Measurements from ENCODE around the gene TPPP2. TPM values are rescaled to one million over a fixed set of nuclear protein-coding genes. Genes with fewer than 3 reads are reported as not detected.
A peak's percentile ranks its signal among the peaks of the same experiment; 100 is the strongest.

The TPPP2 gene
- total RNA-seq, 1 experiment from 2014 or later = 0.35 TPM

GRCh38 chr14:21070083-21070609 lies 40.1 kb downstream of the TPPP2 start, which contains the start of gene ARHGEF40 (continued):
- 0 out of 2 replicates have a peak, but pooled peaks have one; percentile 1 for TF ChIP-seq FOXP4 (CRISPR knock-in tag; IDR thresholded peaks at IDR 0.05)

- H3K27me3 Mint-ChIP-seq (ENCODE audit: low read depth) = peaks cover 4% of the 10 kb centered on the region; the same call in 1 of the 2 replicates
- H3K9me3 Mint-ChIP-seq = no peaks in the 10 kb centered on the region
- ChIA-PET CTCF (interaction anchor here (0.5 to 4.6 kb wide), 25 partner anchors 9 to 649 kb away, joined by 3 to 165 read pairs (median 12); partner anchors contain the start of genes SLC39A2, TMEM253 and ZNF219), POLR2A (interaction anchor here (0.5 to 3.0 kb wide), 17 partner anchors 11 to 728 kb away, joined by 3 to 74 read pairs (median 7); partner anchors contain the start of genes PARP2 and TMEM253)
- peak; percentile 73 for DNase-seq (ENCODE audit: low spot score)
- ATAC-seq = peak; percentile 34
- H3K36me3 Mint-ChIP-seq = peaks cover 21% of the 10 kb centered on the region
- H3K4me3 Mint-ChIP-seq = peak overlapping the region; percentile 89
- H3K4me1 Mint-ChIP-seq = peaks cover 33% of the 10 kb centered on the region
- H3K27ac Mint-ChIP-seq = peak overlapping the region; percentile 80
- TF ChIP-seq, protein P1, sequence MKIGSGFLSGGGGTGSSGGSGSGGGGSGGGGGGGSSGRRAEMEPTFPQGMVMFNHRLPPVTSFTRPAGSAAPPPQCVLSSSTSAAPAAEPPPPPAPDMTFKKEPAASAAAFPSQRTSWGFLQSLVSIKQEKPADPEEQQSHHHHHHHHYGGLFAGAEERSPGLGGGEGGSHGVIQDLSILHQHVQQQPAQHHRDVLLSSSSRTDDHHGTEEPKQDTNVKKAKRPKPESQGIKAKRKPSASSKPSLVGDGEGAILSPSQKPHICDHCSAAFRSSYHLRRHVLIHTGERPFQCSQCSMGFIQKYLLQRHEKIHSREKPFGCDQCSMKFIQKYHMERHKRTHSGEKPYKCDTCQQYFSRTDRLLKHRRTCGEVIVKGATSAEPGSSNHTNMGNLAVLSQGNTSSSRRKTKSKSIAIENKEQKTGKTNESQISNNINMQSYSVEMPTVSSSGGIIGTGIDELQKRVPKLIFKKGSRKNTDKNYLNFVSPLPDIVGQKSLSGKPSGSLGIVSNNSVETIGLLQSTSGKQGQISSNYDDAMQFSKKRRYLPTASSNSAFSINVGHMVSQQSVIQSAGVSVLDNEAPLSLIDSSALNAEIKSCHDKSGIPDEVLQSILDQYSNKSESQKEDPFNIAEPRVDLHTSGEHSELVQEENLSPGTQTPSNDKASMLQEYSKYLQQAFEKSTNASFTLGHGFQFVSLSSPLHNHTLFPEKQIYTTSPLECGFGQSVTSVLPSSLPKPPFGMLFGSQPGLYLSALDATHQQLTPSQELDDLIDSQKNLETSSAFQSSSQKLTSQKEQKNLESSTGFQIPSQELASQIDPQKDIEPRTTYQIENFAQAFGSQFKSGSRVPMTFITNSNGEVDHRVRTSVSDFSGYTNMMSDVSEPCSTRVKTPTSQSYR (CRISPR knock-in tag; IDR thresholded peaks at IDR 0.05) = peak; percentile 58
- TF ChIP-seq NFATC4 (CRISPR knock-in tag; IDR thresholded peaks at IDR 0.05) (no peak), NR3C1 (CRISPR knock-in tag; conservative IDR thresholded peaks at IDR 0.05; ENCODE audit: low read depth) (no peak), FOXK1 (CRISPR knock-in tag; IDR thresholded peaks at IDR 0.05) (peak; percentile 69; the same call in 1 of the 2 replicates), ZNF121 (CRISPR knock-in tag; IDR thresholded peaks at IDR 0.05) (no peak), MYBL2 (CRISPR knock-in tag; IDR thresholded peaks at IDR 0.05) (peak; percentile 43; the same call in 1 of the 2 replicates), ZNF232 (CRISPR knock-in tag; IDR thresholded peaks at IDR 0.05) (no peak), ZSCAN18 (CRISPR knock-in tag; IDR thresholded peaks at IDR 0.05) (no peak), FOXP4 (CRISPR knock-in tag; IDR thresholded peaks at IDR 0.05) (peak; percentile 5; the same call in 1 of the 2 replicates), ZNF532 (CRISPR knock-in tag; IDR thresholded peaks at IDR 0.05; ENCODE audit: borderline replicate concordance) (no peak)
- TF ChIP-seq, protein P2, sequence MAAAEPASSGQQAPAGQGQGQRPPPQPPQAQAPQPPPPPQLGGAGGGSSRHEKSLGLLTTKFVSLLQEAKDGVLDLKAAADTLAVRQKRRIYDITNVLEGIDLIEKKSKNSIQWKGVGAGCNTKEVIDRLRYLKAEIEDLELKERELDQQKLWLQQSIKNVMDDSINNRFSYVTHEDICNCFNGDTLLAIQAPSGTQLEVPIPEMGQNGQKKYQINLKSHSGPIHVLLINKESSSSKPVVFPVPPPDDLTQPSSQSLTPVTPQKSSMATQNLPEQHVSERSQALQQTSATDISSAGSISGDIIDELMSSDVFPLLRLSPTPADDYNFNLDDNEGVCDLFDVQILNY (CRISPR knock-in tag; IDR thresholded peaks at IDR 0.05) = no peak
- TF ChIP-seq, protein P3, sequence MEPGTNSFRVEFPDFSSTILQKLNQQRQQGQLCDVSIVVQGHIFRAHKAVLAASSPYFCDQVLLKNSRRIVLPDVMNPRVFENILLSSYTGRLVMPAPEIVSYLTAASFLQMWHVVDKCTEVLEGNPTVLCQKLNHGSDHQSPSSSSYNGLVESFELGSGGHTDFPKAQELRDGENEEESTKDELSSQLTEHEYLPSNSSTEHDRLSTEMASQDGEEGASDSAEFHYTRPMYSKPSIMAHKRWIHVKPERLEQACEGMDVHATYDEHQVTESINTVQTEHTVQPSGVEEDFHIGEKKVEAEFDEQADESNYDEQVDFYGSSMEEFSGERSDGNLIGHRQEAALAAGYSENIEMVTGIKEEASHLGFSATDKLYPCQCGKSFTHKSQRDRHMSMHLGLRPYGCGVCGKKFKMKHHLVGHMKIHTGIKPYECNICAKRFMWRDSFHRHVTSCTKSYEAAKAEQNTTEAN (CRISPR knock-in tag; IDR thresholded peaks at IDR 0.05) = no peak
- TF ChIP-seq, protein P4, sequence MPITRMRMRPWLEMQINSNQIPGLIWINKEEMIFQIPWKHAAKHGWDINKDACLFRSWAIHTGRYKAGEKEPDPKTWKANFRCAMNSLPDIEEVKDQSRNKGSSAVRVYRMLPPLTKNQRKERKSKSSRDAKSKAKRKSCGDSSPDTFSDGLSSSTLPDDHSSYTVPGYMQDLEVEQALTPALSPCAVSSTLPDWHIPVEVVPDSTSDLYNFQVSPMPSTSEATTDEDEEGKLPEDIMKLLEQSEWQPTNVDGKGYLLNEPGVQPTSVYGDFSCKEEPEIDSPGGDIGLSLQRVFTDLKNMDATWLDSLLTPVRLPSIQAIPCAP (CRISPR knock-in tag; IDR thresholded peaks at IDR 0.05) = no peak
These were observed 40.7 kb downstream of the TPPP2 start for GRCh38 chr14:21070610-21071224.
